GM19239 (cell line): ENCODE data around the gene VWDE.

Experiments
- DNase-seq: peaks from one replicate; pipeline ENCODE4 v3.0.0; 2011; ENCODE audit warnings: low spot score; ENCODE audit not compliant: insufficient read length
- FAIRE-seq: peaks from 2 replicates; lab custom pipeline; 2011; peaks lifted over from hg19 to GRCh38; lab: Jason Lieb, UNC

VWDE gene

DNA sequence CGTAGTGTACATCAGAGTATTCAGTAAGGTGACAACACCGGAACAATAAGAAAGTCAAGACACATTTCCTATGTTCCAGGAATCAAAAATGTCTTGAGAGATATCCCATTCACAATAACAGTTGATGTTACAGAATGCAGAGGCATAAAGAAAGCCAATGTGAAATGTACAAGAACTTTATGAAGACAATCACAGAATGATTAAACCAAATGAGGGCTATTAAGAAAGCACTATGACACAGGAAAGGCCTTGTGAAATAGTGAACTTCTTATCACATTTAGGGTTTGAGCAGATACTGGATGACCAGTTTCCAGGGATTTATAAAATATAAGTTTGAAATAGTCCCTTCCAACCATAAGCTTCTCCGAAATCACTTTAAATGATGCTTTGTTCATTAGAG lies 52.7 kb downstream of the VWDE start:
- FAIRE-seq (no peak), DNase-seq (no peak)

DNA sequence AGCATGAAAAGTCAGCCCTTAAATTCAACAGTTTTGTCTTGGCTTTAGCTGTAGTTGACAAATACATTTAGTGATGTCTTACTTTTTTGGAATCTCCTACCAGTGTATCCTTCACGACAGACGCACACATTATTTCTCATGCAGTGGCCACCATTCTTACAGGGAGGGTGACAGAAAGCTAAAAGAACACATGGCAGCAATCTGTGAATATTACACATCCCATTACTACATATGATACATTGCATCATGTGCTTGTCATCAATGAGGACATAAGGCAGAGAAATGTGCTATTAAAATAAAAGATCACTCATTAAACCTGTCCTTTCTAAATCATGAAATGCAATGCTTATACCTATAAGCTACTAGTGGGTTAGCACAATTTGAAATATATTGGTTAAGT lies 66.6 kb downstream of the VWDE start:
- FAIRE-seq = no peak
- no peak for DNase-seq

DNA sequence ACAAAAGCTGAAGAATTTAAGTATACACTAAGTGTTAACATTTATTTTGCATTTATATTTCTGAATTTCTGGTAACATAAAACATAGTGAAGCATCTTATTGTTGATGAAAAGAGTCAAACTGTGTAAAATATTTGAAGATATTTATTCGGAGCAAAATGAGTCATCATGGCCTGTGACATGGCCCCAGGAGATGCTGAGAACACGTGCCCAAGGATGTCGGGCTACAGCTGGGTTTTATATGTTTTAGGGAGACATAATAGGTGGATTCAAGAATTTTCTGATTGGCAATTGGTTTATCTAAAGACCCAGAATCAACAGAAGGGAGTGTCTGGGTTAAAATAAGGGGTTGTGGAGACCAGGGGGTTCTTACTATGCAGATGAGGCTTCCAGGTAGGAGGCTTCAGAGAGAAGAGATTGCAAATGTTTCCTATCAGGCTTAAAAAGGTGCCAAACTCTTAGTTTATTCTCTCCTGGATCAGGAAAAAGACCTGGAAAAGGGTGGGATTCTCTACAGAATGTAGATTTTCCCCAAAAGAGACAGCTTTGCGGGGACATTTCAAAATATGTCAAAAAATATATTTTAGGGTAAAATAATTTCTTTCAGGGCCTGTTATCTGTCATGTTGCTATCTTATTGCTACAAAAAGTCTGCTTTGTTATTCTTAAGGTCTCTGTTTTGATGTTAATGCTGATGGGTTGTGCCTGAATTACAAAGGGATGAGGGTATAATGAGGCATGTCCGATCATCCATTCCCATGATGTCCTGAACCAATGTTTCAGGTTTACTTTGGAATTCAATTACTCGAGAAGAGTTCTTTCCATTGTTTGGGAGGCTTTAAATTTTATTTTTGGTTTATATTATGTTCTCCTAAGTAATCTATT lies 74.5 kb downstream of the VWDE start:
- FAIRE-seq (no peak), DNase-seq (no peak)

DNA sequence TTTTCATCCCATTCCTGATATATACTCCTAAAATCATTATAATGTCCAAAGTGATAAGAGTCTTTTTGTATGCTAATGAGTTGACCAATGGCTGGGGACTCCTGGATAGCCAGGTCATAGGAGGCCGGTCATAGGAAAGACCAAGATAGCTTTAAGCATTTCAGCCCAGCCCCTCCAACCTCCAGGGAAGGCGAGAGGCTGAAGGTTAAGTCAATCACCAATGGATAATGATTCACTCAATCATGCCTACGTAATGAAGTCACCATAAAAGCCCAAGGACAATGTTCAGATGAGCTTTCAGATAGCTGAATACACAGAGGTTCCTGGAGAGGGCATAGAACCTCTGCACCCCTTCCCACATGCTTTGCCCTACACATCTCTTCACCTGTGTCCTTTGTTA lies 75.7 kb downstream of the VWDE start:
- DNase-seq = no peak
- no peak for FAIRE-seq

DNA sequence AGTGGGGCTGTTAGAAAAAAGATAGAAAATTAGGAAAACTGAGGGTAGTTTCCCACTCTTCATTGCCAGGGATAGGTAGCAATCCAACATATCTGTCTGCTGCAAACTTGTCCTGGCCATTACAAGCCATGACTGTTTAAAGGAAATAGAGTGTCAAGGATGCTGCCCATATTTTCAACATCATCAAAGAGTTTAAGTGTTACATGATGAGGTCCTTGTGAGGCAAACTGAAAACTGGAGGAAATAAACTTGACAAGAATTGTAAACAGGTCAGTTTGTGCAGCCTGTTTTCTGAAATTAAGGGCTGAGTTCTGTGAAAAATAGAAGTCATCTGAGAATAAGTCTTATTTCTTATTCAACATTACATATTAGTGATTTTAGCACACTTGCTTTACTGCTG lies 78.0 kb downstream of the VWDE start:
- FAIRE-seq (no peak), DNase-seq (no peak)

DNA sequence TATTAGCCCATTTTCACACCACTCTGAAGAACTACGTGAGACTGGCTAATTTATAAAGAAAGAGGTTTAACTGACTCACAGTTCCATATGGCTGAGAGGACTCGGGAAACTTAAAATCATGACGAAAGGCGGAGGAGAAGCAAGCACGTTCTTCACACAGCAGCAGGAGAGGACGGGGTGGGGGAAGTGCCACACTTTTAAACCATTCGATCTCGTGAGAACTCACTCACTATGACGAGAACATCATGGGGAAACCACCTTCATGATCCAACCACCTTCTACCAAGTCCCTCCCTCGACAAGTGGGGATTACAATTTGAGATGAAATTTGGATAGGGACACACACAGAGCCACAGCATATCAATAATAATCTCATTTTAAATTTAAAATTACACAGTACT lies 80.2 kb downstream of the VWDE start:
- FAIRE-seq (no peak), DNase-seq (no peak)

DNA sequence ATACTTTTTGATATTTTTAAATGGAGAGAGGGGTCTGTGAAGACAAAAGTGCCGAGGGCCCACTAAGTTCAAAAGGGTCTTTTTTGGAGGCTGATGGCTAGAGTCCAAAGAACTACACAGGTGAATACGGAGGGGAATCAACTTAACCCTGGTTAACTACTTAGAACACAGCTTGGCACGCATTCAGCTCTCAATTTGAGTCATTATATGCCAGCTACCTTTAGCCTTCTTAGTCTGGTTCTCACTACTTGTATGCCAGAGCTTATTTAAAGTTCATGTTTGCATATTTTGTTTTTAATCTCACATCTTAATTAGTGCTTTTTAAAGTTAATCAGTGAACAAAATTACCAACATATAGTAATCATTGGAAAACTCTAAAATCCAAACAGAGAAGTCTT lies 80.8 kb downstream of the VWDE start:
- no peak for DNase-seq
- FAIRE-seq = no peak

DNA sequence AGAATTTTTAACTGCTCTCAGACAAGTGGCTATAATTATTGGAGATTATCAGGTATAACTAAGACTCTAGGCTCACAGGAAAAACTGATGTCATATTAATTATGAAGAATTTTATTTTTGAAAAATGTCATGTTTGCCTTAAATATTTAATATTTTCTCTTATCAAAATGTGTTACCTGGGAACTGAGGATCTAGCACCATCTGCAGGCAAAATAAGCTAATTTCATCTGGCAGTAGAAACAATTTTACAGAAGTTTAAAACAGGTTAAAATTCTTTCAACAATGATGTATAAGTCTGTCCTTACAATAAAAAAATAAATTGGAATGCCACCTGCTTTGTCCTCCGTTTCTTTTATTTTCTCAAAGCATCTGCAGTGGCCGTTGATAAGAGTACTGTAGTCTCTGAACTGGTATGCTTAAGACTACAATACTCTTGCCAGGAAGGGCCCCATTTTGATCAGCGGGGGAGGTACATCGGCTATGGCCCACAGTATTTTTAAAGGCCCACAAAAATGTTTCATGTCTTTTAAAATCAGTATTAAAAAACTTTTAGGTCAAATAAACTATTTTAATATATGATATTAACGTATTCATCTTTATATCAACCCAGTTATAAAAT lies 81.3 kb downstream of the VWDE start:
- FAIRE-seq = no peak
- no peak for DNase-seq

DNA sequence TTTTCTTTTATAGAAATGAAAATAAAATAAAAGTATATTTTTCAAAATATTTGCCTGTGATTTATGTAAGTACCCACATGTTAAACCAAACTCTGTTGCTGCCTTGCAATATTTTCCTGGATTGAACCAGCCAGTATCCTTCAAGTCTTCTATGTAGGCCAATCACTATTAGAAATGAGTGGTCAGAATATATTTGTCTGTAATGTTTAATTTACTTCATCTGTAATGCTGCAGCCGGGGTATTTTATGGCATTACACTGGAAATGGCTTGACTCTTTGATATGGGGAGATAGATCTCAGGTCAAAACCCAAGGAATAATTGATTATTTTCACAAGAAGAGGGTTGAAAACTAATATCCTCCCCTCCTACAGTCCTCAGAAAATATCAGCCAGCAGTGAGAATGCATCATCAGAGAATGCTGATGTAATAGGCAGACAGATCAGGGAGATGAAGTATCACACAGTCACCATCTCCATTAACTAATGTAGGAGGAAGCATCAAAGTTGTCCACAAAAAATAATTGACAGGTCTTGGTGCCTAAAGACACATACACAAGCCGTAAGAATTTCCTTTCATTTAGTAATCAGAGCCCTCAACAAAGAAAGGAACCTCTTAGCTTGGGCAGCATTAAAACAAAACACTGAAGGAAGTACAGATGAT lies 82.5 kb downstream of the VWDE start:
- FAIRE-seq (no peak), DNase-seq (no peak)

DNA sequence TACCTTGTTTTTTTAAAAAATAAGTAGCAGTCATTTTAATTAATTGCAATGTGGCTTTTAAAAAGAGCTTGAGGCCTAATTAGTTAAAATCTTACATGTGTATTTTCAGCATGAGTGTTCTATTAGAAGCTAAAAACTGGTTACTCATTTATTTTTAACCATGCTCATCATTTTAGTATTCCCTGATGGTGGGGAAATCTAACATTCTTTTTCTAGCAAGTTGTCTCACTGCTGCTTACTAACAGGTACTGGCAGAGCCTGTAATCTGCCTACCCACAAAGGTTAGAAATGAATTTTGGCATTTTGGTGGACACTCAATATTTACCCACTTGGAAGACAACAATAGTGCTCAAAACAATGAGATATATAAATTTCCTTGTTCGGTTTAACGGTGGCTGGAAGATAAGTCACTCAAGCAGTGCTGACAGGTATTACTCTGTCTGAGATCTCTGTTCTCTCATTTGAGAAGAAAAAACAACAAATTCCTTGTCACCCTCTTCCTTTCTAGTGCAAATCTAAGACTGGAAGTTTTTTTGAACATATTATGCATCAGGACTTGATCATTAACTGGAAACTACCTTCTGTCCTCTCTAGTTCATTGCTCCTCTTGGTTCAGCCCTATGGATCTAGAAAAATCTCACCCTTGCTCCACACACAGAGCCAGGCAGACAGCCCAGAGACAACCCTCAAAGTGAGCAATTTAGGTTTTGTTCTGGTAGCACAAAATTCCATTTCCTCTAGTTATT lies 83.3 kb downstream of the VWDE start:
- DNase-seq = no peak
- no peak for FAIRE-seq

DNA sequence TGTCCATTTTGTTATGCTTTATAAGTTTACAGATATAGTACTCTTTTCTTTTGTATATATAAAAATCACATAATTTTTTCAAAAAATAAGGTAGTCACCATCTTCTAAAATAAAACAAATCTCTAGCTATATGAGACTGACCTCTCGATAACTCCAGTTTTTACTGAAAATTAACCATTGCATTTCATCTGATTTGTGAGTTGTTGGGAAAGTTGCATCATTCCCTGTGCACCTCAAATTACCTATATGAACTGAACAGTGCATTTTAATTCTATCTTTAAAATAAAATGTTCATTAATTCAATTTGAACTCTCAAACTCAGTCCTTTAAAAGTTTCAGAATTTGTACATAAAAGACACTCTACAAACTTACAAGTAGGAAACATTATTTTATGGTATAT lies 86.0 kb downstream of the VWDE start:
- FAIRE-seq = no peak
- no peak for DNase-seq

DNA sequence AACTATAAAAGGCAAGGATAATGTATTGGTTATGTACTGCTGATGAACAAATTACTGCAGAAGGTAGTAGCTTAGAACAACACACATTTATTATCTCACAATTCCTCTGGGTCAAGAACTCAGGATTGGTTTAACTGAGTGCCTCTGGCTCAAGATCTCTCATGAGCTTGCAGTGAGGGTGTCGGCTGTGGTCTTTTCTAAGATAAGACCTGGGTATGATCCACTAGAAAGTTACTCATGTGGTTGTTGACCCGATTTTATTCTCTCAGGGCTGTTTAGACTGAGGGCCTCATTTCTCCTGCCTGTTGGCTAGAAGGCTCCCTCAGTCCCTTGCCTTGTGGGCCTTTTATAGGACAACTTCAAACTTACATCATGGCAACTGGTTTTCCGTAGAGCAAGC lies 86.7 kb downstream of the VWDE start:
- DNase-seq (no peak), FAIRE-seq (no peak)

DNA sequence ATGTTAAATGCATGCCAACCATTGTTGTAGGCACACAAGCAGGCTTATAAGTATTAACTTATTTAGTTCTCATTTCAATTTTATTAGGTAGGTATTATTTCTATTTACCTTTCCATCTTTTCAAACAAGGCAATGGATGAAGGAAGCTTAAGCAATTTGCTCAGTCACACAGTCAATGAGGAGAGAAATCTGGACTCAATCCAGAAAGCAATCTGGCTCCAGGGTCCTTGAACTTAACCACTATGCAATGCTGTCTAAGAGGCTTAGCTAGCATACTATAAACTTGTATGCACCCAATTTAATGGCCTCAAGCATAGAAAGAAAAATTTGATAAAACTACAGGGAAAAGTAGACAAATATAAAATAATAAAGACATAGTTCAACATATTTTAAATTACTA lies 88.6 kb downstream of the VWDE start:
- no peak for FAIRE-seq
- DNase-seq = no peak

DNA sequence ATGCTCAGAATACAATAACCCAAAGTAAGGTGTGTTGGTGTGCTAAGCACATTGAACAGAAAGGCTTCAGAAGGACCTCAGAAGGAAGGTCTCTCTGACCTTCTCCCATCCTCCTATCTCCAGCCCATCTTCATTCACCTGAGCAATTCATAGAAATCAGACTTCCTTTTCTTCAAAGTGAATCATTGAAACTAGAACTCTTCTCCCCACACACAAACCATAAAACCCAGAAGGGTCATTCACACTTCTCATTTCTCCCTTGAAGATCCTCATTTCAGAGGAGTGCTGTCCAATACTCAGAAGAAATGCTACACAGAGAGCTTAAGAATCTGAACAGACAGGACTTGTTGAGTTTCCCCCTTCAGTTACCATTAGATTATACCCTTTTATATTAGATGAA lies 89.5 kb downstream of the VWDE start:
- FAIRE-seq = no peak
- DNase-seq = no peak

DNA sequence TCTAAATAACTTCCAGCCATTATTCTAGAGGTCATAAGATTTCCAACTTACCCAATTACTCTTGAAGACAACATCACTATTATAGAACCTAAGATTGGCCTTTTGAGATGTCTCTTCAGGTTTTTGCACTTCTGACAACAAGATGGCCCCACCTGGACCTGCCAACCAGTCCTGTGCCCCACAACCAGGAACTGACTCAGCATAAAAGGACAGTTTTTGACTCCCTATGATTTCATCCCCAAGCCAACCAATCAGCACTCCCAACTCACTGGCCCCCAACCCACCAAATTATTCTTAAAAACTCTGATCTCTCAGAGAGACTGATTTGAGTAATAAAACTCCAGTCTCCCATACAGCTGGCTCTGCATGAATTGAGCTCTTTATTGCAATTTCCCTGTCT lies 98.2 kb downstream of the VWDE start:
- FAIRE-seq = no peak
- no peak for DNase-seq

DNA sequence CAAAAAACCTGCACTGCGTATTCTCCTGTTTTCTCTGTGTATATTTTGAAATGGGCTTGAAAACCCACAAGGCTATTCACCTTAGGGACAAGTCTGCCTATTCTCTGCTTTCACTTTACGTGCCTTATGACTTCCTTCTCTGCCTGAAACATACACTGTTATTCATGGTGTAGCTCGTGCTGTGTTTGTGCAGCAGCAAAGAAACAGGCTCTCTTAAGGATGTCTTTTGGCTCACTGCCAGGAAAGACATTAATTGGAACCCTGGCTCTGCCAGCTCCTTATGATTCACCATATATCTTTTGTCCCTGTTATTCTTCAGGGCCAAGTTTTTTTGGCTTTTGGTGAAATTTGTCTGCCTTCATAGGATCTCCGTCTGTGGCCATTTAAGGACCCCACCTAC lies 100.2 kb downstream of the VWDE start:
- DNase-seq = no peak
- FAIRE-seq = no peak

DNA sequence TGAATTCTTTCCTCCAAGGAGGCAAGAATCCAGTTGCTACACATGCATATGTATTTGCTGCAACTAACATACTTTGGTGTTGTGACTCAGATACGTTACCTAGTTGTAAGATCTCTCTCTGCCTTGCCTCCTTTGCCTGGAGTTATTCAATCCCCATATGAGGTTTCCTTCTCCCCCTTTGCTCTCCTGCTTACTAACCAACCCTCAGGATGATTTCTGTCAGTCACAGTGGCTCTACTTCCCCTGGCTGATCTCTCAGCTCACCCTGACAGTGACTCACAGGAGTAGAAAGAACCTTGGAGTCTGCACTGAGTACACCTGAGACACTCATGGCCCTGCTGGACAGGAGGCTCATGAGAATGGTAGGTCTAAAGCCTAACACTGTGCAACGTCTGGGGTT lies 100.6 kb downstream of the VWDE start:
- no peak for FAIRE-seq
- DNase-seq = no peak

DNA sequence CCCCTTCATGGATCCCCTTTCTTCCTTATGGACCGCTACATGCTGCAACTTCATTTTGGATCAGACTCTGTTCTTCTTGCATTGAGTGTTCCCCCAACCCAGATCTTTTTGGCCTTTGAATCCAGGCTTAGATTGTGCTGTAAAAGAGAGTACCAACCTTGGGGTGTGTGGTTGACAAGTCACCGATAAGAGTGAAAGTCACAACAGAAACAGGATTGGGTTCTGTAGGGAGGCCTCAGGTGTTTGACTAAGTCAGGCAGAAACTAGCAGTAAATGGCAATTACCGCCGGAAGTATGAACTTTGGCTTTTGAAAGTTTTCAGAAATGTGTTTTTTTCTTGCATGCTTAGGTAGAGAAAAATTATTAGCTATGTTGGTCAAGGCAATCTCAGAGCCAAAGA lies 103.2 kb downstream of the VWDE start:
- no peak for FAIRE-seq

DNA sequence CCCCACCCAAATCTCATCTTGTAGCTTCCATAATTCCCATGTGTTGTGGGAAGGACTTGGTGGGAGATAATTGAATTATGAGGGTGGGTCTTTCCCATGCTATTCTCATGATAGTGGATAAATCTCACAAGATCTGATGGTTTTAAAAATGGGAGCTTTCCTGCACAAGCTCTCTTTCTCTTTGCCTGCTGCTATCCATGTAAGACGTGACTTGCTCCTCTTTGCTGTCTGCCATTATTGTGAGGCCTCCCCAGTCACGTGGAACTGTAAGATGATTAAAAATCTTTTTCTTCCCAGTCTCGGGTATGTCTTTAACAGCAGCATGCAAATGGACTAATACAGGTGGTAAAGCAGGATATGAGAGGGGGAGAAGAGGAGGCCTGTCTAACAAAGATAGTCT lies 104.3 kb downstream of the VWDE start:
- FAIRE-seq (no peak), DNase-seq (no peak)

More for the DNA sequence above, 103.2 kb downstream of the VWDE start:
- DNase-seq = no peak

DNA sequence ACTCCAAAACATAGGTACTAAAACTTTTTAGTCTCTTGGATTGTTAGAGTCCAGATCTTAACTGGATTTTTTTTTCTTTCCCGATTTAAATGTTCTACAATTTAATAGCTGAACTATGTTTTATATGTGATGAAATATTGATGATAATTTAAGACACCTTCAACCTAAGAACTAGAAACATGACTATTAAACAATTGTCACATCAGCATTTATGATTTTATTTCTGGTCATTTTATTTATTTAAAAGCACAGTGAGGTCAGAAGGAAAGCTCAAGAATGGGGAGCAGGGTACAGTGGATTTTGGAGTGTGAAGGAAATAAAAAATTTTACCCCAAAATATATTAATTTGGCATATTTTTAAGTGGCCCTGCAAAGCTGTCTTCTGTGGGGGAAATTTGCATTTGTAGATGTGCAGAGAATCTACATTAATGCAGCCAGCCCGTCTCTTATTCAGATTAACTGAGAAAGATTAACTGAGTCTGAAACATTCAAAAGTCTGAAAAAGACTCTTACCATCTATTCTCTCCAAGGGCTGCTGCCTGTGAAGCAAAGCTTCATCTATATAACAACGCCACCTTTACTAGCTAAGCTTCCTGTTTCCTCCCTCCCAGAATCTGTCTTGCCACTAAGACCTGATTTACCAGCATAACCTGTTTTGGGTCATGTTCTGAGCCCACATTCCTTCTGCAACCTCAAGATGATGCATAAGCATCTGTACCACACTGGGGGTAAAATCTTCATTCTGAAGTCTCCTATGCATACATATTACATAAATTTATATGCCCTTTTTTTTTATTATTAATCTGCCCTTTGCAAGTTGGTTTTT lies 106.2 kb downstream of the VWDE start:
- FAIRE-seq (no peak), DNase-seq (no peak)
